ENCODE measurements around the gene PRKCD. TPM values are rescaled to one million over a fixed set of nuclear protein-coding genes. Genes with fewer than 3 reads are reported as not detected.

The PRKCD gene
- total RNA-seq: 4.8 and 4.9 TPM in 2 replicates

GRCh38 chr3:53160660-53161449 lies at the start of gene PRKCD:
Gene PRKCD (plus strand): TSS chr3:53161209. CDS start chr3:53178423, 17,214 bp downstream.

GRCh38 chr3:53130179-53131061 lies 30.6 kb upstream of the PRKCD start, which contains the start of gene RFT1:
Gene RFT1 (minus strand): TSS chr3:53130435. CDS start chr3:53130400, 35 bp downstream.

Other genes starting within 250 kb of the PRKCD start
- 9.9 and 19.6 TPM in 2 replicates for gene SFMBT1, start 115.1 kb upstream of the PRKCD start, total RNA-seq
- gene RFT1, start 30.8 kb upstream of the PRKCD start, total RNA-seq: 32.4 and 38.1 TPM in 2 replicates
- gene TKT, start 94.8 kb downstream of the PRKCD start, total RNA-seq: 578 and 751 TPM in 2 replicates
- gene DCP1A, start 186.3 kb downstream of the PRKCD start, total RNA-seq: 8.1 and 9.6 TPM in 2 replicates